ENCODE results near the gene PALD1.
"Not testable (repeated sequence)": the region's sequence is repeated elsewhere in the genome, so short reads cannot be mapped to it uniquely, and the experiment has no call there.

PALD1 gene

DNA sequence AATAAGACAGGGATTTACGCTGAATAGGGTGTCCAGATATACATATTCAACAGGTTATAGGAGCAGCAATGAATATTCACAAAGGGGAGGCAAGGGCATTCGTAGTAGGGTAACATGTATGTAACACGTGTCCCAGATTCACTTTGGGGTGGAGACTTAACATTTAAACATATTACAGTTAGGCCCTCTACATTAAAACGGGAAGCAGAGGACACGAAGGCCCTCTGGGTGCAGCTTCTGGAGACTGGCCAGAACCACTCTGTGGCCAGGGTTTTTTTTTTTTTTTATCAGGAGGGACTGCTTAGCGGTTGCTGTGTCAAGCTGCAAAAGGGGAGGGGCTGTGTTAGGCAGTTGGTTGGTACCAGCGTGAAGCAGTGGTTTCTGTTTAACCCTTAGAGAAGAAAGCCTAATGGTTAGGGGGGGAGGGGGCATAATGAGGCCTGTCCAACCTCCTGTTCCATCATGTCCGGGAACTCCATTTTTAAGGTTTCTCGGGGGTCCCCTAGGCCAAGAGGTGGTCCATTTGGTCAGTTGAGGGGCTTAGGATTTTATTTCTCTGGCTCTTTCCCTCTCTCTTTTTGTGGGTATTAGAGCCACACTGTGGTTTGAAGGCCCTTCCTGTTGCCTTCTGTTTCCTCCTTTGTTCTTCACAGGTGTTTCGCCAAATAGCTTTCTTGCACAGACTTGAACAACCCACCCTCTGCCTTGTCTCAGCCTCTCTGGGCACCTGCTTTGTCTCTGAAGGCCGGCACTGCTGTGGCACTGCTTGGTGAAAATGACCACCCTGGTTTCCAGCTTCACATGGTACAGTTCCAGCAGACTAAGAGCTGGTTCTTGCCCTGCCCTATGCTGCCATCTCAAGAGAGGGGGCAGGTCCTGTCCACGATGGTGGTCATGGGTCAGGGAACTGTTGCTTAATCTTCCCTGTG lies 97.6 kb downstream of the PALD1 start:
- peak; percentile 54 for DNase-seq

DNA sequence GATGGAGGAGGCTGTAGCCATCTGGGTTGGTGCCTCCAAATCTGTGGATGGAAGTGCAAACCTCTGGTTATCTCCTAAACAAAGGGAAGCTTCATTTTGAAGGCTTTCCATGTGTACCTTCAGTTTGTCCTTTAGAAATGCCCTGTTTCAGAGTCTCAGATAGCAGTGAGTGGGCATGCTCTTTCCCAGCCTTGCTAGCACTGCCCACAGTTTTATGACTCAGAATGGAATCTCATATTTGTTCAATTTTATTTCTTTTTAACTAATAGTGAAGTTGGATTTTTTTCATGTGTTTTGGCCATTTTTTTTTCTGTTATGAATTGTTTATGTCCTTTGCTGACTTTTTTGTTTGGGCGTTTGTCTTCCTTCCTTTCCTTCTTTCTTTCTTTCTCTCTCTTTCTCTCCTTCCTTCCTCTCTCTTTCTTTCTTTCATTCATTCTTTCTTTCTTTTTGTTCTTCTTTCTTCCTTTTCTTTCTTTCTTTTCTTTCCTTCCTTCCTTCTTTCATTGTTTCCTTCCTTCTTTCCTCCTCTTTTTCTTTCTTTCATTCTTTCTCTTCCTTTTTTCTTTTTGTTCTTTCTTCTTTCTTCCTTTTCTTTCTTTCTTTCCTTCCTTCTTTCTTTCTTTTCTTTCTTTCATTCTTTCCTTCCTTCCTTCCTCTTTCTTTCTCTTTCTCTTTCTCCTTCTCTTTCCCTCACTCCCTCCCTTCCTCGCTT lies 98.4 kb downstream of the PALD1 start:
- DNase-seq = no peak

DNA sequence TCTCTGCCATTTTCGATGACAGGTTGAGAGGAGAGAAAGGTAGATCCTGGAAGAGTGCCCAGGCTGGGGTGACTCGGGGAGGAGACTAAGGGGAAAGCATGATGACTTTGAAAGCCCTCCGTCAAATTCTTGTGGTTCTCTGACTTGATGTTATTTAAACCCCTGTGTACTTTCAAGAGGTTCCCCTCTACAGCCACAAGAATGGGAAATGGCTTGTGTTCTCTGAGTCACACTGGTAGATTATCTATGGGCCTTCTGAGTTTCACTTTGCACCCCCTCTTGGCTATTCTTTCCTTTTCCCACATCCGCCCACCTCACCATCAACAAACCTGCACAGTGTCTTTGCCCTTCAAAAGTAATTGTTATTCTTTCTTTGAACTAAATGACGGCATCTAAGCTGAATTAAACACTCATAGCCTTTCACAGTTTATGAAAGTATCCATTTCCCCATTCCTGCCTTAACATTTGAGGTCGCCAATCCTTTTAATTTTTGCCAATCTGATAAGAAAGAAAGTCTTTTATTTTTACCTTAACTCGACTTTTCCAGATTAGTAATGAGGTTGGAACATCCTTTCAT lies 99.9 kb downstream of the PALD1 start:
- no peak for DNase-seq

DNA sequence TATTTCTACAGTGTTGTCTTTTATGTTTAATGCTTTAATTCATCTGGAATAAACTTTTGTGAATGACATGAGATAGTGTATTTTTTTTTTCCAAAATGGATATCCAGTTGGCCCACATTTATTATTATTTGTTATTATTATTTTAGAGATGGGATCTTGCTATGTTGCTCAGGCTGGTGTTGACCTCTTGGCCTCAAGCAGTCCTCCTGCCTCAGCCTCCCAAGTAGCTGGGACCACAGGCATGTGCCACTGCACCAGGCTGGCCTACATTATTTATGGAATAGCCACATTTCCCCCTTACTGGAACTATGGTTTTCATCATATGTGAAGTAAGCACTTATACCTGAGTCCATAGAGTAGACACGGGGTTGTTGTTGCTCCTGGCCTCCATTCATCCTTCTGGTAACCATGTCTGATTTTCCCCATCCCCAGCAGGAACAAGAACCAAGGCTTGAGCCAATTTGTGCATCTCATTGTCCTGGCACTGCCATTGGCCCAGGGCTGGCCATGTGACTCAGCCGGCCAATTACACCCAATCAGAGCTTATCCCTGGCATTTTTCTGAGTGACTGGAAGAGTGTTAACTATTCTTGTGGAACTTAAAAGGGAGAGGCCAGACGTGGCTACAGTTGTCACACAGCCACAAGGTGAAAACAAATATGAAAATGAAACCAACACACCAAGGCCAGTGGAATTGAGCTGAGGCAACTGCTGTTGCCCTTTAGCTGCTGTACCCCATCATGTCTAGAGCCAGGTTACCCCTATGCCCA lies 100.9 kb downstream of the PALD1 start:
- no peak for DNase-seq

DNA sequence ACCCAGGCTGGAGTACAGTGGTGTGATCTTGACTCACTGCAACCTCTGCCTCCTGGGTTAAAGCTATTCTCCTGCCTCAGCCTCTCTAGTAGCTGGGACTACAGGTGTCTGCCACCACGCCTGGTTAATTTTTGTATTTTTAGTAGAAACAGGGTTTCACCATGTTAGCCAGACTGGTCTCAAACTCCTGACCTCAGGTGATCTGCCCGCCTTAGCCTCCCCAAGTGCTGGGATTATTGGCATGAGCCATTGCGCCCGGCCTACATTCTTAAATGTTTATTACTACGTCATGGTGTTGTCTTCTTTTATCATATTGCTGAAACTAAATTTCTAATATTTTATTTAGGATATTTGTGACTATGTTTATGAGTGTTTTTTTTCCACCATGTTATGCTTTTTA lies 102.6 kb downstream of the PALD1 start:
- DNase-seq = not testable (repeated sequence)

DNA sequence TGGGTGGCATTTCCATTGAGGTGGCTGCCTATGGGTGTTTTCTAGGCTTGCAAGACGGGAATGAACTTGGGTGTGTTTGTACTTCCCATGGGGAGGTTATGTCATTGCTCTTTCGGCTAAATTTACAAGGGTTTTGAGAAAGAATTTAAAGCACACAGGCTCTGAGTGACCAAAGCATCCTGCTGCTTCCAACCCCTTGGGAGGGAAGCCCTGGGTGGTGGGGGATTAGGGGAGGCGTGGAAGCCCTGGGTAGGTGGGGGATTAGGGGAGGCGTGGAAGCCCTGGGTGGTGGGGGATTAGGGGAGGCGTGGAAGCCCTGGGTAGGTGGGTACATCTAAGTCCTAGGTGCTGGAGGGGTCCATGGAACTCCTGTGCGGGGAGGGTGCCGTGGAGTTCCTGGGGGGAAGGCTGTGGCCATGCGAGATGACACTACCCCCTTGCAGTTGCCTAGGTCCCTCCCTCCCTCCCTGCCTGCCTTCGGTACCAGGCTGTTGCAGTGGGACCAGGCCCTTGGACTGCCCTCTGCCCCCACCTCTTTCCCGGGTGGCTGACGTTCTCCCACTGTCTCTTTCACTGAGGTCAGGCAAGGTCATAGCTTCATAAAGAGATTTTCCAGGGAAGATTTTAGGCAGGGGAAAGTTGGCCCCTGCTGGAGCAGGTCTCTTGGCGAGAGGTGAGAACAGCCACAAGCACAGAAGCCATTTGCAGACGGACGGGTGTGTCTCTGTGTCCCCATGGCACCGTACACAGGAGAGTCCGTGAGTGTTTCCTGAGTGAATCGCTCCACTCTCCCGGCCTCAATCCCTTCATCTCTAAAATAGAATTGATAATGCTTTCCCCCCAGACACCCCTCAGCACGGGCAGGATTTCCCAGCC lies 104.5 kb downstream of the PALD1 start:
- DNase-seq = no peak

DNA sequence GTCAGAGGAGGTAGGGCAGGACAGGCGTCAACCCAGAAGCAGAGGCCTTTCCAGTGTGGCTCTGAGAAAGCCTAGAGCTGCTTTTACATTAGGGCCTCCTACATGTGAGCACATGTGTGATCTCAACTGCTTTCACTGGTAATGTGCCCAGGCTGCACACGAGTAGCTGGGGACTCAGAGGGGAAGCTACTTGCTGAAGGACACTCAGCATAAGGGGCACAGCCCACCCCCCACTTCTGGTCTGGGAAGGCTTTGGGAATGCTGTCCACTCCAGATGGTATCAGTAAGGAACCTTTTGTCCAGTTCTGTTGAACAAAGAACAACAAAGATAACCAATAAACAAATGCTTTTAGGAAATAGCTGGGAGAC lies 105.1 kb downstream of the PALD1 start:
- DNase-seq = no peak

DNA sequence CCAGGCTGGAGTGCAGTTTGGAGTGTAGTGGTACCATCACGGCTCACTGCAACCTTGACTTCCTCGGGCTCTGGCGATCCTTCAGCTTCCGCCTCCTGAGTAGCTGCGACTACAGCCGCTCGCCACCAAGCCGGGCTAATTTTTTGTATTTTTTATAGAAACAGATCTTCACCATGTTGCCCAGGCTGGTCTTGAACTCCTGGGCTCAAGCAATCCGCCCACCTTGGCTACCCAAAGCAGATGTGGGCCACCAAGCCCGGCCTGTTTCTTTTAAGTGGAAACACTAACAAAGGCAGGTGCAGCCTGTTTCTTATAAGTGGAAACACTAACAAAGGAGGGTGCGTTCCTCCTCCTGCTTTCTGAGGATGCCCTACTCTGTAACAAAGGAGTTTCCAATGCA lies 105.8 kb downstream of the PALD1 start:
- peak; percentile 28 for DNase-seq

DNA sequence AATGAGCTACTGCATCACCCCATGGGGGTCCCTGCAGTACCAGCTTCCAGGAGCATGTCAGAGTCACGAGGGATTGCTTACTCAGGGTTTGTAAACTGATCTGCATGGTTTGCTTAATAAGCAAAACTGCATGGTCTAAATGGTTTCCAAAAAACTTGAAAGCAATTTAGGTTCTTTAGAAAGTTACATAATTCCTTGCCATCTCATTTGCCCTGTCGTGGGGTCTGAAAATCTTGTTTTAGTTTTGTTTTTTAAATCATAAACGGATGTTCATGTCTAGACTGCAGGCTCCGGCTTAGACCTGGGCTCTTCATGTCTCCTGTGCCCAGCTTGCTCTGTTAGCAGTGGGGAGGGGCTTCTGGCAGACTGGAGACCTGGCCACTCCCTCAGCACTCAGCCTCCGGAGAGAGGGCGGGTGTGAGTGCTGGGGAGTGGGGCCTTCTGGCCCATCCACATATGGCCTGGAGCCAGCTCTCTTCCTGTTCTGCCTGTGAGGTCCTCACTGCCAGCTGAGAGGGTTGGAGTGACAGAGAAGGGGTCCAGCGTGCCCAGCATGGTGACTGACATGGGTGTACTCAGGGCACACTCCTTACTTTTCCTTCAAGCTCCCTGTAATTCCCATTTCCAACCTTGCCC lies 106.5 kb downstream of the PALD1 start:
- peak; percentile 76 for DNase-seq

DNA sequence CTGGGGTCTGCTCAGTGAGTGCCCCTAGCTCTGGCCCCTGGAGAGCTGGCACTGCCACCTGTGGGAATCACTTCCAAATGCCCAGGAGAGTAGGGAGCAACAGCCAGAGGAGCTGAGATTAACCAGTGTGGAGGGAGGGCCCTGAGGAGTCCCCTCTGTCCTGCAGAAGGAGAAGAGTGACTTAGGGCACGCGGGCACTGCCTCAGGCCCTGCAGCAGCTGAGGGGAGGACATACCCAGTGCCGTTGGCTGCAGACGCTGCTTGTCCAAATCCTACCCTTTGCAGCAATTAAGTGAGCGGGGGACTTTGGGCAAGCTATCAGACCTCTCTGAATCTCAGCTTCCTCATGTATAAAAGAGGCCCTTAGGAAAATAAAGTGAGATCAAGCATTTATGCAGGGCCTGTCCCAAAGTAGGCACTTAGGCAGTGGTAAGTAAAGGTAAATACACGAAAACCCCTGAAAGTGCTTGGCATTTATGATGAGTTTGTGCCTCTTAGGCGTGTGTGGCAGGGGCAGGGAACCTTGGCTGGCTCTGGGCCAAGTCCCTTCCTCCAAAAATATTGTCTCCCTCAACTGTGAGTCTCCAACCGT lies 107.1 kb downstream of the PALD1 start:
- no peak for DNase-seq

DNA sequence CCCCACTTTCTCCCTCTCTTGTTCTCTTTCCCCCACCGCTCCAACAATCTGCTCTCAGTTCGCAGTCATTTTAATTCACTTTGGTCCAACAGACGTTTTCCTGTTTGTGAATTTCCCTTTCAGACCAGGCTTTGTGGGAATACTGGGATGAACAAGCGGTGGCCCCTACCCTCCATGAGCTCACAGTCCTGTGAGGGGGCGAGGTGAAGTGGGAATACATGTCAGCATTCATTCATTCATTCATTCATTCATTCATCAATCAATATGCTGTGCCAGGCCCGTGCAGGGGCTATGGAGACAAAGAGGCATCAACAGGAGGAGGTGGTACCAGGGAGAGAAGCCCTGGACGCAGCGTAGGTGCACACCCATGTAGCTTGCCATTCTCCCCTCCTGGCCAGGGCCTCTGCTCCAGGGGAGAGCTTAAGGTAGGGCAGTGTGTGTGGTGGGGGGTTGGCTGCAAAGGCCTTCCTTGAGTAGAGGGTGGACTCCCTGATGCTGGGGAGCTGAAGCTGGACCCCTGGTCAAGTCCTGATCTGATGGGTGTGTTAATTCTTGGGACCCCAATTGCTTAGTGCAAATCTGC lies 107.9 kb downstream of the PALD1 start:
- no peak for DNase-seq

DNA sequence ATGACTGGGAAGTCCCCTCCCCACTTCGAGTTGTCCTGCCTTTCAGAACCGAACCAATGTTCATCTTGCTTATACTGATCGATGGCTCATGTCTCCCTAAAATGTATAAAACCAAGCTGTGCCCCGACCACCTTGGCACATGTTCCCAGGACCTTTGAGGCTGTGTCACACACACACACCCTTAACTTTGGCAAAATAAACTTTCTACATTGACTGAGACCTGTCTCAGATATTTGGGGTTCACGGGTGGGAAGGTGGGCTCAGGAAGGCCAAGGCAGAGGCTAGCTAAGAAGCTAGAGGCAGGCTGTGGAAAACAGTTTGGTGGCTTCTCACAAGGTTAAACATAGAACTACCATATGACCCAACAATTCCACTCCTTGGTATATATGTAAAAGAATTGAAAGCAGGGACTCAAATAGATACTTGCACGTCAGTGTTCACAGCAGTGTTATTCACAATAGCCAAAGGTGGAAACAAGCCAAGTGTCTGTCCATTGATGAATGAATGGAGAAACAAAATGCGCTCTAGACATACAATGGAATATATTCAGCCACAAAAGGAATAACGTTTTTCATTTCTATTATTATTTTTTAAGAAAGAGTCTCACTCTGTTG lies 108.6 kb downstream of the PALD1 start:
- no peak for DNase-seq

DNA sequence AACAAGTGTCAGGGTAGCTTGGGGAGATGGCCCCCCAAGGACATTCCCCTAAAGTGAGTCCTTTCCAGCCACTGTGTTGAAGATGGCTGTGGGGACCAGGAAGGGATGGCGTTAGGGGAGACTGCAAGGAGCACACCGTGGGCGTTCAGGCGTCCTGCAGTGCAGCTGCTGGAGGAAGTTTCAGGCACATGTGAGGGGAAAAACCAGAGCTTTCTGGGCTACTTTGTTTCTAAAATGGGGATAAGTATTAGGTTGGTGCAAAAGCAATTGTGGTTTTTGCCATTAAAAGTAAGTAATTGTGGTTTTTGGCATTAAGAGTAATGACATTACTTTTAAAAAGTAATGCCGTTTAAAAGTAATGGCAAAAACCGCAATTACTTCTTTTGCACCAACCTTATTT lies 109.7 kb downstream of the PALD1 start:
- no peak for DNase-seq

DNA sequence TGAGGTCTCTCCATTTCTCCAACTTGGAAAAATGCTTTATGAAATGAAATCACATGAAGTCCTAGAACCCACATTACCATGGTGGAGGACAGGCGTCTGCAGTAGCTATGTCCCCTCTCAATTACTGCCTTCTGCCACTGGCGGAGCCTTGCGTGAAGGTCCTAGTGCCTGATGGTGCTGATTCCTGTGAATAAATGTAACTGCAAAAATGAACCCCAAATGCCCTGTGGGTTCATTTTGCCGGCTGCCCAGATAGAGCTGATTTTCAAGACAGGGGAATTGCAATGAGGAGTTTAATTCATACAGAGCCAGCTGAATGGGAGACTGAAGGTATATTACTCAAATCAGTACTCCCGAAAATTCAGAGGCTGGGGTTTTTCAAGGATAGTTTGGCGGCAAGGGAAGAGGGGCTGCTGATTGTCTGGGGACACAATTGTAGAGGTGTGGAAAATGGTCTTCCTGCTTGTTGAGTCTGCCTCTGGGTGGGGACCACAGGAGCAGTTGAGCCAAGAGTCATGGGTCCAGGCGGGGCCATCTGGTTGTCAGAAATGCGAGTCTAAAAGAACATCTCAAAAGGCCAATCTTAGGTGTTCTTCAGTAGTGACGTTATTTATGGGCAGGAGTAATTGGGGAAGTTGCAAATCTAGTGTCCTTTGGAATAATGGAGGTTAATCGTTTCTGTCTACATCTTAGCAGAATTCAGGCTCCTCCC lies 110.4 kb downstream of the PALD1 start:
- DNase-seq = no peak

DNA sequence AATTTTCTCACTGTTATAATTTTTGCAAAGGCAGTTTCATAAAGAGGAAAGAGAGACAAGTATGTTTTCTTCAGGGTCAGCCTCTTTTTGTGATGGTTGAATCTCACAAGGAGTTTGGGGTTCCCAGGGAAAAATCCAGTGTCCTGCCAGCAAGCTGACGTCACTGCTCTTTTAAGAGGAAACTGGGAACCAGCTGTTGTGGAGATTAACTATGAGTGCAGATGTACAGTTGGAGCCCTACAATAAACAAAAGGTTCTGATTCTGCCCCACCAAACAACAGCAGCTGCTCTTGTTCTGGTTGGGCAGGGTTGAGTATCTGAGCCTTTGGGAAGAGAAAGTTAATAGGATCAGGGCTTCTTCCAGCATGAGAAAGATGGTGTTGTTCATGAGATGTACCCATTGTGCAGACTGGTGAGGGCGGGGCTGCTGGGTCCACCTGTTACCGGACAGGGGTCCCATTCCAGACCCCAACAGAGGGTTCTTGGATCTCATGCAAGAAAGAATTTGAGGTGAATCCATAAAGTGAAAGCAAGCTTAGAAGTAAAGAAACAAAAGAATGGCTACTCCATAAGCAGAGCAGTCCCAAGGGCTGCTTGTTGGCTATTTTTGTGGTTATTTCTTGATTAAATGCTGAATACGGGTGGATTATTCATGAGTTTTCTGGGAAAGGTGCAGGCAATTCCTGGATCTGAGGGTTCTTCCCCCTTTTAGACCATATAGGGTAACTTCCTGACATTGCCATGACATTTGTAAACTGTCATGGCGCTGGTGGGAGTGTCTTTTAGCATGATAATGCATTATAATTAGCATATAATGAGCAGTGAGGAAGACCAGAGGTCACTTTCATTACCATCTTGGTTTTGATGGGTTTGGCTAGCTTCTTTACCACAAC lies 111.4 kb downstream of the PALD1 start:
- DNase-seq = no peak

DNA sequence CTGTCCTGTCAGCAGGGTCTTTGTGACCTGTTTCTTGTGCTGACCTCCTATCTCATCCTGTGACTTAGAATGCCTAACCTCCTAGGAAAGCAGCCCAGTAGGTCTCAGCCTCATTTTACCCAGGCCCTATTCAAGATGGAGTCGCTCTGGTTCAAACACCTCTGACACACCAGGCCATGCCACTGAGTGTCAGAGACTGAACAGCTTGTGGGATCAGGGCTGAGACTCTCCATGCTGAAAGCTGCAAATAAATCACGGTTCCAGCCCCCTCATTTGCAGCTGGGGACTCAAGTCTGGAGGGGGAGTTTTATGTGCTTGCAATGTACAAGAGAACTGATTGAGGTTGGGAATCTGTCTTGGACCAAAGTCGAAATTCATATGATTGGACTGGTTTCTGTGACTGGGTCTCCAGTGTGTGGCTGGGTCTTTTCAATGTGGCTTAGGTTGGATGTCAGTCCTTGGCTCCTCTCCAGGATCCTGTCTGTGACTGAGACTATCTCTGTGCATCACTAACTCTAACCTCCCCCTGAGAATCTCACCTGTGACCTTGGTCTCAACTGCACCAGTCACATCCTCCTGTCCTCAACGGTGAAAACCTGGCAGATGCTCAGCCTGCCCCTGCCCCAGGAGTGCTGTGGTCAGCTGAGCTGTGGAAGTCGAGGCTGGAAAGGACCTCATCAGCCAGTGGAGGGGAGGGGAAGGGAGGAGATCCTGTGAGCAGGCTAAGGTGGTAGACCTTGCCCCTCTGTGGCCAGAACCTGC lies 112.3 kb downstream of the PALD1 start:
- DNase-seq = no peak

DNA sequence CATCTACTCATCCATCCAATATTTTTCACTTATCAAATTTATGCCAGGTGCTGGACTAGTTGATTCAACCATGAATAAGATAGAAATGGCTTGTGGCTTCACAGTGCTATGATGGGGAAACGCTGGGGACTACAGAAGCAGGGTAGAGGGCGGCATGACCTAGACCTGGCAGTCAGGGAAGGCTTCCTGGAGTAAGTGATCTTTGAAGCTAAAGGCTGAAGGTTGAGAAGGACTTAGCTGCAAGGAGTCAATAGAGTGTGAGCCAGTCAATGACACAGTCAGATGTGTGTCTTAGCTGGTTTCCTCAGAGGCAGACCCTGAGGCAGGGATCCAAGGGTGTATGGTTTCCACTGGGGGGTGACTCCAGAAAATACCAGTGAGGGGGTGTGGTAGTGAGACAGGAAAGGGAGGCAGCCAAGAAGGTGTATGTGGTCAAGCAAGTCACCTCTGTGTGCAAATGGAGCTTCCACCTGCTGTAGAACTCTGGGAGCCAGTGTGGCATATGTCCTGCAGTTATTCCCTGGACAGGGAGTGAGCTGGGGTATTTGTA lies 113.7 kb downstream of the PALD1 start:
- DNase-seq = no peak

All from COR-L47 (cell line).